Stomach (tissue), 4 donors: ENCODE measurements around the gene RNF43.

Experiments used
- POLR2AphosphoS5 ChIP-seq, 3 donors: sonication (generic); formaldehyde crosslinking; IDR thresholded peaks; one replicate each; pipeline ENCODE4 v1.6.1; 2016; ENCODE audit warnings: antibody characterized with exemption in 3 of 3
- TF ChIP-seq, protein P1 (sequence below), 7 experiments: fragments of 450-650 bp in 4 of 7; fragments of 200-600 bp in 3 of 7; sonication (generic) in 3 of 7; IDR thresholded peaks; one replicate each; pipeline ENCODE4 v1.5.1; 2016 to 2019; ENCODE audit warnings: antibody characterized with exemption in 7 of 7, control low read depth in 2 of 7, mild to moderate bottlenecking in 1 of 7

DNA sequence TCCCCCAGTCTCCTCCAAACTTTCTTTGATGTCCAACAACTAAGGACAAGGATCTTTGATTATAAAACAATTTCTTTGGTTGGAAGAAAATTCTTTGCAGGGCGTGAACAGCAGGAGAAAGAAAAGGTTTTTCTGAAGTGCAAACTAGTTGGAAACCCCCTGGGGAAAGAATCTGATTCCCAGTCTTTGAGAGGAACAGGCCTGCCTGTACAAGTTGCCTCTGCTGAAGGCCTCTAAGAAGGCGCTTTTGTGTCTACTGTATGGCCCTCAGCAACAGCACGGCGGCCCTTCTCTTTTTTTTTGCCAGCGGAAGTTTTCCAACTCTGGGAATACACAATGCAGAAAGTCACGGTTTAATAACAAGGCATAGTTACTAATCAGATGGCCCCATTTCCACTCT lies 14.0 kb downstream of the RNF43 start:
- TF ChIP-seq, protein P1, sequence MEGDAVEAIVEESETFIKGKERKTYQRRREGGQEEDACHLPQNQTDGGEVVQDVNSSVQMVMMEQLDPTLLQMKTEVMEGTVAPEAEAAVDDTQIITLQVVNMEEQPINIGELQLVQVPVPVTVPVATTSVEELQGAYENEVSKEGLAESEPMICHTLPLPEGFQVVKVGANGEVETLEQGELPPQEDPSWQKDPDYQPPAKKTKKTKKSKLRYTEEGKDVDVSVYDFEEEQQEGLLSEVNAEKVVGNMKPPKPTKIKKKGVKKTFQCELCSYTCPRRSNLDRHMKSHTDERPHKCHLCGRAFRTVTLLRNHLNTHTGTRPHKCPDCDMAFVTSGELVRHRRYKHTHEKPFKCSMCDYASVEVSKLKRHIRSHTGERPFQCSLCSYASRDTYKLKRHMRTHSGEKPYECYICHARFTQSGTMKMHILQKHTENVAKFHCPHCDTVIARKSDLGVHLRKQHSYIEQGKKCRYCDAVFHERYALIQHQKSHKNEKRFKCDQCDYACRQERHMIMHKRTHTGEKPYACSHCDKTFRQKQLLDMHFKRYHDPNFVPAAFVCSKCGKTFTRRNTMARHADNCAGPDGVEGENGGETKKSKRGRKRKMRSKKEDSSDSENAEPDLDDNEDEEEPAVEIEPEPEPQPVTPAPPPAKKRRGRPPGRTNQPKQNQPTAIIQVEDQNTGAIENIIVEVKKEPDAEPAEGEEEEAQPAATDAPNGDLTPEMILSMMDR (IDR thresholded peaks at IDR 0.05), result no peak
- TF ChIP-seq POLR2AphosphoS5 (IDR thresholded peaks at IDR 0.05), result no peak
